Ascending aorta (tissue), 2 donors: ENCODE measurements around the gene EPHA5. TPM values are rescaled to one million over a fixed set of nuclear protein-coding genes. Genes with fewer than 3 reads are reported as not detected.

Experiments used
- DNase-seq, 2 donors: peaks; one replicate each; pipeline ENCODE4 v3.0.0-alpha.2; 2019; ENCODE audit warnings: low spot score in 2 of 2
- H3K27ac ChIP-seq, 2 donors: fragments of 200-600 bp; sonication (generic); one replicate each; pipeline ENCODE4 v1.5.1; 2016 to 2017; ENCODE audit warnings: mild to moderate bottlenecking in 1 of 2
- H3K27me3 ChIP-seq: fragments of 200-600 bp; sonication (generic); one replicate; pipeline ENCODE4 v1.5.1; 2017
- H3K36me3 ChIP-seq, 2 donors: fragments of 200-600 bp; sonication (generic); one replicate each; pipeline ENCODE4 v1.5.1; 2016
- H3K4me1 ChIP-seq, 2 donors: fragments of 200-600 bp; sonication (generic); one replicate each; pipeline ENCODE4 v1.5.1; 2016 to 2017; ENCODE audit warnings: mild to moderate bottlenecking in 1 of 2
- H3K4me3 ChIP-seq, 2 donors: fragments of 200-600 bp; sonication (generic); one replicate each; pipeline ENCODE4 v1.5.1; 2016 to 2017; ENCODE audit warnings: mild to moderate bottlenecking in 1 of 2
- H3K9me3 ChIP-seq, 2 donors: fragments of 200-600 bp; sonication (generic); one replicate each; pipeline ENCODE4 v1.5.1; 2016
- CTCF ChIP-seq, 3 experiments: fragments of 200-600 bp in 2 of 3; fragments of 450-650 bp in 1 of 3; sonication (generic) in 2 of 3; IDR thresholded peaks; one replicate each; pipeline ENCODE4 v1.5.1; 2016 to 2019; ENCODE audit warnings: antibody characterized with exemption in 3 of 3, mild to moderate bottlenecking in 1 of 3, moderate library complexity in 1 of 3
- intact Hi-C: fragments of 100-400 bp; cut with DNase I; formaldehyde crosslinking; loops from one replicate; pipeline ENCODE4 v1.15.1; 2023
- total RNA-seq: library from RNA; depleted of rRNA; stranded (reverse); fragments of >200 nt; gene quantifications from one replicate; pipeline ENCODE4 v1.1.0, GENCODE V29; 2016

Gene EPHA5
- total RNA-seq, 1 donor from 2014 or later, result not detected

GRCh38 chr4:65510976-65511375 lies 159.3 kb downstream of the EPHA5 start:
- Histone ChIP-seq H3K4me1 (no peaks in the 10 kb centered on the region), H3K27me3 (no peaks in the 10 kb centered on the region), H3K4me3 (no peak overlapping the region), H3K36me3 (no peaks in the 10 kb centered on the region), H3K9me3 (no peaks in the 10 kb centered on the region), H3K27ac (no peak overlapping the region)
- no peak for TF ChIP-seq CTCF (IDR thresholded peaks at IDR 0.05)
- intact Hi-C loops, result no loop called here
- DNase-seq, result no peak

- DNase-seq, result no peak
- Histone ChIP-seq H3K36me3 (no peaks in the 10 kb centered on the region), H3K9me3 (peaks cover 0 to 6% of the 10 kb centered on the region in 2 donors), H3K27me3 (no peaks in the 10 kb centered on the region), H3K27ac (no peak overlapping the region), H3K4me1 (no peaks in the 10 kb centered on the region), H3K4me3 (no peak overlapping the region)
- intact Hi-C loops, result no loop called here
- no peak for TF ChIP-seq CTCF (IDR thresholded peaks at IDR 0.05)
These were observed 162.1 kb downstream of the EPHA5 start for GRCh38 chr4:65508168-65508567.

- no peaks in the 10 kb centered on the region for H3K36me3 ChIP-seq
- DNase-seq, result no peak
- no peak for TF ChIP-seq CTCF (IDR thresholded peaks at IDR 0.05)
- H3K9me3 ChIP-seq, result peaks cover 0 to 6% of the 10 kb centered on the region in 2 donors
- no peaks in the 10 kb centered on the region for H3K27me3 ChIP-seq
- no peaks in the 10 kb centered on the region for H3K4me1 ChIP-seq
- intact Hi-C loops, result no loop called here
- no peak overlapping the region for H3K4me3 ChIP-seq
- H3K27ac ChIP-seq, result no peak overlapping the region
These were observed 168.1 kb downstream of the EPHA5 start for GRCh38 chr4:65502131-65502701.

GRCh38 chr4:65498606-65499005 lies 171.7 kb downstream of the EPHA5 start:
- Histone ChIP-seq H3K27me3 (no peaks in the 10 kb centered on the region), H3K36me3 (no peaks in the 10 kb centered on the region), H3K27ac (no peak overlapping the region), H3K4me1 (no peaks in the 10 kb centered on the region), H3K9me3 (no peaks in the 10 kb centered on the region), H3K4me3 (no peak overlapping the region)
- no peak for DNase-seq
- no peak for TF ChIP-seq CTCF (IDR thresholded peaks at IDR 0.05)
- intact Hi-C loops, result no loop called here

- Histone ChIP-seq H3K27ac (no peak overlapping the region), H3K4me1 (no peaks in the 10 kb centered on the region), H3K9me3 (no peaks in the 10 kb centered on the region), H3K4me3 (no peak overlapping the region), H3K27me3 (no peaks in the 10 kb centered on the region), H3K36me3 (no peaks in the 10 kb centered on the region)
- TF ChIP-seq CTCF (IDR thresholded peaks at IDR 0.05), result no peak
- DNase-seq, result no peak
- intact Hi-C loops, result no loop called here
These were observed 174.8 kb downstream of the EPHA5 start for GRCh38 chr4:65495439-65495838.

- no peak for DNase-seq
- no peaks in the 10 kb centered on the region for H3K4me1 ChIP-seq
- no peaks in the 10 kb centered on the region for H3K27me3 ChIP-seq
- H3K36me3 ChIP-seq, result no peaks in the 10 kb centered on the region
- no peak overlapping the region for H3K27ac ChIP-seq
- intact Hi-C loops, result no loop called here
- no peak overlapping the region for H3K4me3 ChIP-seq
- no peak for TF ChIP-seq CTCF (IDR thresholded peaks at IDR 0.05)
- H3K9me3 ChIP-seq, result no peaks in the 10 kb centered on the region
These were observed 187.9 kb downstream of the EPHA5 start for GRCh38 chr4:65482410-65482809.
